HG02798 (cell line): ENCODE results near the gene PITPNM3.

ENCODE experiments used
- ATAC-seq: cut with Tn5 transposase; IDR thresholded peaks from one replicate; pipeline ENCODE4 v1.9.1; 2021; ENCODE audit warnings: mild to moderate bottlenecking; ENCODE audit not compliant: unreplicated experiment, poor library complexity

The PITPNM3 gene

GRCh38 chr17:6470146-6470718 is 86.1 kb downstream of the PITPNM3 start:
- ATAC-seq, result no peak

GRCh38 chr17:6468051-6468790 is 88.1 kb downstream of the PITPNM3 start:
- no peak for ATAC-seq

DNA sequence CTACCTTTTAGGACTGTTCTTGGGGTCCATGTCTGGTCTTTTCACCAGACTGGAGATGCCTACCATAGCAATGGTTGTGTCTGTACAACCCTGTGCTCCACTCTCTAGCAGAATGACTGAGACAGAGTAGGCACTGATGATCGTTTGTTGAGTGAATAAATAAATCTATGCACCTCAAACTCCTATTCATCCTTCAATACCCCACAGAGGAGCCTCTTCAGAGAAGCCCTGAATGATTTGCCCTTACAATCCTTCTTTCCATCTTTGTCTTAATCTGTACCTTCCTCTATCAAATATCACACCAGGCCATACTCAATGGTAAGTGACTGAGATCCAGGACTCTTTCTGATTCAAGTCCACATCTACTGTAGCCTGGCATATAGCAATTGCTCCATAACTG is 88.8 kb downstream of the PITPNM3 start:
- ATAC-seq, result no peak

DNA sequence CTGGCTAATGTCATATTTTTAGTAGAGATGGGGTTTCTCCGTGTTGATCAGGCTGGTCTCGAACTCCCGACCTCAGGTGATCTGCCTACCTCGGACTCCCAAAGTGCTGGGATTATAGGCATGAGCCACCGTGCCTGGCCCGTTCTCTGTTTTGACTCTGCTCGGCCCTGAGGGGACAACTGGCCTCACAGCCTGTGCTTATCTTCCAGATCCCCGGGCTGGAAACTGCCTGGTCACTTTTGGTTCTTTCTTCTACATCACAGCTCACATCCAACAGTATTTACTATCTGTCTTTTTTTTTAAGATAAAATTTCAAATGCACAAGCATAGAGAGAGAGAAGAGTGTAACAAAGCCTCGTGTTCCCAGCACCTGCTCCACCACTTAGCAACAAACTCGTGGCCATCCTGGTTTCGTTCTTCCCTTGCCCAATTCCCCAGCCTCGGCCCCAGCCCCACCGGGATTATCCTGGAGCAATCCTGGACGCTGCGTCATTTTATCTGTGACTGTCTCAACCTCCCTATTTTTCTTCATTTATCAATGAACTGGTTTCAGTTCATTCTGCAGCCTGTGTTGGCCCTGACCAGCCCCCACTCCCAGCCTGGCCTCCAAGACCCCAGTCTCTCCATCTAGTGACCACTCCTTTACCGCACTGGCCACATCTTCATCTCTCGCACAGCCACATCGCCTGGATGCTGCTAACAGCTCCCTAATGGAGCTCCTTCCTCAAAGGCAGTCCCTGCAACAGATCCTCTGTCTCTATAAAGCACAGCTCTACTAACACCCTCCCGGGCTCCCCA is 91.0 kb downstream of the PITPNM3 start:
- ATAC-seq, result no peak

DNA sequence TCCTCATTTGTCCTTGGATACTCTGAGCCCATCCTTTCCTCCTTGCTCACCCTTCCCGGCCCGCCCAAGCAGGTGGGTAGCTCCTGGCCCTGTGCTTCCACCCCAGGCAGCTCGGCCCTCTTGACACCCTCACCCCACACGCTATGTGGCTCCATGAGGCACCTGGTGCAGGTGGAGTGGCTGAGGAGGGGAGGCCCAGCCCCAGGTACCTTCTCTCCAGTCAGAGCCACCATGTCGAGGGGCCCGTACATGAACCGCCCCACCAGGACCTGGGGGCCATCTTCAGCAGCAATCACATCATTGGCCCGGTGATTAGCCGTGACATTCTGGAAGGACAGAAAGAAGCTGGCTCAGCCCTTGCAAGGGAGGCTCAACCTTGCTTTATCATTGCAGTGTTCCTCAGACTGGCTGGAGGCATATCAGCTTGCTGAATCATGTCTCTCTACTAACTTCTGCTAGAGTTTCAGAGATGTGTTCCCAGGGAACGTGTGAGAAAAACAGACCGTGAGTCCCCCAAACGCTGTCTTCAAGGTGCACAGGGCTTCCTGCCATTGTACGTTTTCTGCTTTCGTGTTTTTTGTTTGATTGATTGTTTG is 91.8 kb downstream of the PITPNM3 start:
- ATAC-seq, result no peak

DNA sequence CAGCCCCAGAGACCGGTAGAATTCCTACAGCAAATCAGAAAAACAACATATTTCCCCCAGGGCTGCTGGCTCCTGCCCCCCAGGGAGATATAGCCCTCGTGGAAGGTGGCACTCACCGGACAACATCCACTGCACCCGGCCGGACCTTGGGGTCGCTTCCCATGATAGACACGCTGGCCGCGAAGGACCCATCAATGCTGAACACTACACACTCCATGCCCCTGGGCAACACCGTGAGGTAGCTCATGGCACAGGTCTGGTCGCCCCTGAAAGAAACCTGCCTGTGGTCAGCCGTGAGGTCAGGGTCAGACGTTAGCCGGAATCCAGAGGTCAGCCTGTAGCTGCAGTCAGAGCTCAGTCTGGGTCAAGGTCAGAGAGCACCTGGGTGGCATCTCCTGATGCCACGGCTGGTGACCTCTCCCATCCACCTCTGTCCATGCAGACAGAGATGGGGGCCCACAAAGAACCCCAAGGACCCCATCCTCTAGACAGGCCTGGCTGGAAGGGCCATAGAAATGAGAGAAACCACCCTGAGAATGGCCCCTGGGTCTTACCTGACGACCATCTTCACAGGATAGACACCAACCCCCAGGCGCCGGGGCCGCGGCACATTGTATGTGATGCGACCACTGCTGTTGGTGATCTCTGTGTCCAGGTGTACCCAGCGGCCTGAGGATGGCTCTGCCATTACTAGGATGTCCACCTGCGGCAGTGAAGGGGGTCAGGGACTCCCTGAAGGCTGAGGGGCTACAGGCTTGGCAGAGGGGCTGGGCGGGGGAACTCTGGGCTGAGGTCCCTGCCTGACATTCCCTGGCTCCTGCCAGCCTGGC is 92.5 kb downstream of the PITPNM3 start:
- ATAC-seq, result no peak

DNA sequence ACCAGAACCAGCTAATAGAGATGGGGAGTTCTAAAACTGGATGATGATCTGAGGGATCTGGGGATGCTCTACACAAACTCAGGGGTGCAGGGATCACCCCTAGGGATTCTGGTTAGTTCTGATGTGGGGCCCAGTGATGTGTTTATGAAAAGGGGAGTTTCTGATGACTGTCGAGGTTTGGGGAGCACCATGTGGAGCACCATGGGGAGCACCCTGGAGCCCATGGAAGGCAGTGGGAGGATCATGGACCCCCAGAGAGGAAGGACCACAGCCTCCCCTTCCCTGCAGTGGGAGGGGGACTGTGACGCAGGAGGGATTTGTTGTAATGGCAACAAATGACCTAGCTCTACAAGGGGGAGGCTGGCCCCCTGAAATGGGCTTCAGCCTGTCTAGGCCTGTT is 93.7 kb downstream of the PITPNM3 start:
- ATAC-seq, result no peak

GRCh38 chr17:6461792-6462524 is 94.4 kb downstream of the PITPNM3 start:
- no peak for ATAC-seq

- ATAC-seq, result no peak
These were observed 95.1 kb downstream of the PITPNM3 start for GRCh38 chr17:6461246-6461645.

GRCh38 chr17:6460531-6461161 is 95.7 kb downstream of the PITPNM3 start:
- no peak for ATAC-seq

DNA sequence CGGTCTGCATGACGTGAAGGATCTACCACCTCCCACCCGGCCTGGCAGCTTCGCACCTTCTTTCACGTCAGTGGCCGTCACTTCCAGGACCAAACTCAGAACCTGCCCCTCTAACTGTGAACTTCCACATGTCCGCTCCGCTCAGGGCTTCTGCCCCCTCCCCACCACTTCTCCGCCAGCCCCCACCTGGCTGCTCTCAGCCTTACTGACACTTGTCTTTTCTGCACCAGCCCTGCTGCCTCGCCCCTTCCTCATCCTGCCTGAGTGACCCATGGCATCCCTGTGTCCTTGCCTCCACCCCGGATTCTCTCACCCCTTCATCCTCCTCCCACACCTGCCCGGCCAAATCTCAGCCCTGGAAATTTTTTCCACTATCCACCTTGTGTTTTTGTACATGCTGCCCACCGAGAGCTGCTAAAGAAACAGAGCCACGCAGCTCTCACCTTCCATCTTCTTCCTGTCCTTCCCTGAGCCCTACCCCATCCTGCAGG is 97.8 kb downstream of the PITPNM3 start:
- no peak for ATAC-seq

DNA sequence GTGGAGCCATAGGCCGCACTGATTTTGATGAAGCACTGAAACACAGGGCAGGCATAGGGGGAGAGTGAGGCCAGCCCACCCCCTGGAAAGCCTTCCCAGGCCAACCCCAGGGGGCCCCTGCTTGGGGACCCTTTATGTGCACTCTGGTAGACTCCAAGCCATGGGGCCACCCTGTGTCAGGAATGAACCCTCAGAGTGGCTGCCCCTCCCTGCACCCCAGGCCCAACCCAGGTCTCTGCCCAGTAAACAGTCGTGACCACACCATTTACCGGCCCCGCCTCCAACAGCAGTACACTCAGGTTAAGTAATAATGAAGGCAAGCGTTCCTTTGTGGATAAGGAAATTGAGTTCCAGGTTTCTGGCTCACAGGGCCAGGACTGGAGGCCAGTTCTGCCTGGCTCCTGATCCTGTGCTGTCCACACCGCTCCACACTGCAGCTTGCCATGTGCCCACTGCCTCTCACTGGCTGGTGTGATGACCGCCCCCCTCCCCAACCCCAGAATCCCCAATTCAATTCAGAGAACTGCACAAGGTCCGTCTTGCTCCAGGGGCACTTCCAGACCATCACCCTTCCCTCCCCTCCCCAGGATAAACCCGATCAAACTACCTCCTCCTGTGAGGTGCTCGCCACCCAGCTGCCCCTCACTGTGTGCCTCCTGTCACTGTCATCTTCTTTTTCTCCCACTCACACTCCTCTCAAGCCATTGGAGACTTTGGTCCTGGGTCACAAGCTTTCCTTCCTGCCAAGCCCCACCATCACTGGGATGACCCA is 98.5 kb downstream of the PITPNM3 start:
- ATAC-seq, result no peak

DNA sequence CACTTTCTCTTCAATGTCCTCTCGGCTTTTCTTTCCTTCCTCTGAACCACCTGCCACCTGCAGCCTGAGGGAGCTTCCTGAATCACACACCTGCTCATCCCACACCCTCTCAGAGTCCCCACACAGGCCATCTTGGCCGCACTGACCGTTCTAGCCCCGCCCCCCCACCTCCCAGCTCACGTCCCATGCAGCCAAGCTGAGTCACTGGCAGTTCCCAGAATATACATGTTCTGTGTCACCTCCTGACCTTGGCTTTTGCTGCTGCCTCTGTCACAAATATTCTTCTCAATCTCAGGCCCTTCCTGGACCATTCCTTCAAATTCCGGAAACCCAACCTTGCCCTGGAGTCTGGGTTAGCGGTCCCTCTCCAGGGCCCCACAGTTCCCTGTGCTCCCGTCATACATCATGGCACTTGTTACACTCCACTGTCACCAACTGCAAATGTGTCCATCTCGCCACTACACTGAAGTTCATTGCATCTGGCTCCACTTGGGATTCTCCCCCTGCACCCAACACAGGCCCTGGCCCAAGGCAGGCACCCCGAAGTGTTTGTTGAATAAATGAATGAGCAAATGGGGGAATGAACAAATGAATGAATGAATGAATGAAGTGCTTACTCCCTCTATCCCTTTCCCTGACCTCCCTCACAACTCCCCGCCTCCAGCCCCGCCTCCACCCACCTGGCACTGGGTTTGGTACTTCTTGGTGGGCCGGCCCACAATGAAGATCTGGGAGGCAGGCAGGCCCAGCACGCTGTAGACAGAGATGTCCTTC is 99.3 kb downstream of the PITPNM3 start:
- ATAC-seq, result no peak

- ATAC-seq, result no peak
These were observed 100.0 kb downstream of the PITPNM3 start for GRCh38 chr17:6456321-6456720.

GRCh38 chr17:6455321-6455705 is 101.0 kb downstream of the PITPNM3 start:
- no peak for ATAC-seq

GRCh38 chr17:6454495-6455320 is 101.6 kb downstream of the PITPNM3 start:
- no peak for ATAC-seq
